K562 (cell line): ENCODE measurements around the gene CRNN. TPM values are rescaled to one million over a fixed set of nuclear protein-coding genes. Genes with fewer than 3 reads are reported as not detected.

Experiments
- ATAC-seq: fragments of 200-7000 bp; cut with Tn5 transposase; 3 replicates; pipeline ENCODE4 v1.9.1; 2020; ENCODE audit warnings: moderate library complexity
- BruUV-seq: library from RNA; stranded (reverse); fragments of 400-500 nt; replicated peaks from 2 replicates; lab custom pipeline; 2021; lab: Mats Ljungman, UMichigan
- CTCF ChIA-PET: fragments of 300-600 bp; formaldehyde crosslinking; extraction: SDS; loops from one replicate; lab custom pipeline; 2021; ENCODE audit warnings: low intra/inter-chr PET ratio; lab: Yijun Ruan, JAX
- POLR2A ChIA-PET: fragments of 300-600, 350-650 bp; sonication (Branson Sonifier 250); formaldehyde crosslinking; extraction: SDS; loops from one replicate; lab custom pipeline; 2021; ENCODE audit warnings: antibody characterized with exemption, inconsistent platforms; lab: Yijun Ruan, JAX
- DNase-seq, 4 experiments: peaks; one replicate each; pipeline versions ENCODE4 v3.0.0 to v3.0.0-alpha.2; 2011 to 2018; ENCODE audit warnings: low spot score in 3 of 4, mixed read lengths in 3 of 4; ENCODE audit errors: extremely low read depth in 1 of 4
- FAIRE-seq: peaks from 2 replicates; lab custom pipeline; 2011; peaks lifted over from hg19 to GRCh38; lab: Jason Lieb, UNC
- H2AFZ ChIP-seq: 2 replicates; pipeline ENCODE4 v1.6.0; 2011; ENCODE audit warnings: low read depth, low read length, control low read depth, inconsistent platforms
- H3K27ac ChIP-seq: fragments of 200-600 bp; 3 replicates; pipeline ENCODE4 v1.8.0; 2011; ENCODE audit warnings: low read depth, mild to moderate bottlenecking, control low read depth, inconsistent platforms, low read length, moderate library complexity, mixed read lengths; ENCODE audit errors: extremely low read depth
- H3K27me3 ChIP-seq, 2 experiments: fragments of 300-600 bp in 1 of 2; 2 replicates in 1 of 2; 3 replicates in 1 of 2; pipeline versions ENCODE4 v1.6.0 to v1.8.0; 2011; ENCODE audit warnings: inconsistent platforms in 2 of 2, low read length in 2 of 2, mild to moderate bottlenecking in 1 of 2, mixed read lengths in 1 of 2, moderate library complexity in 1 of 2; ENCODE audit not compliant: control insufficient read depth in 2 of 2, insufficient read depth in 2 of 2
- H3K36me3 ChIP-seq: fragments of 300-600 bp; 3 replicates; pipeline ENCODE4 v1.8.0; 2011; ENCODE audit warnings: mild to moderate bottlenecking, low read length, inconsistent platforms; ENCODE audit not compliant: control insufficient read depth, insufficient read depth
- H3K4me1 ChIP-seq, 2 experiments: fragments of 200-600 bp in 1 of 2; replicated peaks in 1 of 2; 2 replicates in 1 of 2; 3 replicates in 1 of 2; pipeline versions ENCODE4 v1.5.1 to v1.8.0; 2011; ENCODE audit warnings: inconsistent platforms in 2 of 2, low read length in 2 of 2, mild to moderate bottlenecking in 1 of 2, mixed read lengths in 1 of 2, moderate library complexity in 1 of 2; ENCODE audit not compliant: control insufficient read depth in 2 of 2, insufficient read depth in 2 of 2
- H3K4me2 ChIP-seq: 2 replicates; pipeline ENCODE4 v1.6.1; 2011; ENCODE audit warnings: low read length, control low read depth, inconsistent platforms, mixed read lengths; ENCODE audit not compliant: insufficient read depth
- H3K4me3 ChIP-seq: fragments of 200-600 bp; sonication (generic), shearing (Covaris generic); 2 replicates; pipeline ENCODE4 v1.5.1; 2016; ENCODE audit warnings: control low read depth, inconsistent platforms
- H3K79me2 ChIP-seq: fragments of 200-600 bp; 3 replicates; pipeline ENCODE4 v1.8.0; 2011; ENCODE audit warnings: low read length, inconsistent platforms; ENCODE audit not compliant: control insufficient read depth, insufficient read depth
- H3K9ac ChIP-seq, 2 experiments: 2 replicates each; pipeline versions ENCODE4 v1.6.0 to v1.6.1; 2011; ENCODE audit warnings: low read depth in 2 of 2, low read length in 2 of 2, control low read depth in 1 of 2, inconsistent platforms in 1 of 2, mild to moderate bottlenecking in 1 of 2, mixed read lengths in 1 of 2; ENCODE audit not compliant: insufficient read depth in 1 of 2
- H3K9me1 ChIP-seq: one replicate; pipeline ENCODE4 v1.6.0; 2011; ENCODE audit warnings: inconsistent platforms, mild to moderate bottlenecking, low read length, moderate library complexity; ENCODE audit not compliant: control insufficient read depth, insufficient read depth
- H3K9me3 ChIP-seq: replicated peaks from 2 replicates; pipeline ENCODE4 v1.5.1; 2011; ENCODE audit warnings: low read depth, low read length, inconsistent platforms; ENCODE audit not compliant: control insufficient read depth, insufficient read depth
- H4K20me1 ChIP-seq: replicated peaks from 2 replicates; pipeline ENCODE4 v1.6.1; 2011; ENCODE audit warnings: low read length, inconsistent platforms, mixed read lengths; ENCODE audit not compliant: control insufficient read depth, insufficient read depth
- HNRNPLL ChIP-seq: fragments of 200-400 bp; formaldehyde crosslinking; IDR thresholded peaks from 2 replicates; pipeline ENCODE4 v1.6.1; 2017; ENCODE audit warnings: low read length, low read depth, mild to moderate bottlenecking; ENCODE audit not compliant: poor library complexity, severe bottlenecking
- MAFF ChIP-seq: IDR thresholded peaks from 2 replicates; pipeline ENCODE4 v1.6.1; 2012; ENCODE audit warnings: low read length, improper control_type of control experiment
- RCOR1 ChIP-seq, 2 experiments: IDR thresholded peaks; 2 replicates each; pipeline ENCODE4 v1.6.1; 2012; ENCODE audit warnings: low read depth in 2 of 2, low read length in 2 of 2, borderline replicate concordance in 1 of 2, improper control_type of control experiment in 1 of 2
- U2AF1 ChIP-seq: fragments of 200-400 bp; formaldehyde crosslinking; optimal IDR thresholded peaks from 2 replicates; pipeline ENCODE3; 2017; ENCODE audit warnings: mild to moderate bottlenecking, low read depth, low read length, moderate library complexity
- WHSC1 ChIP-seq: IDR thresholded peaks from one replicate; pipeline ENCODE4 v1.6.1; 2012; ENCODE audit warnings: low read length, control low read depth, inconsistent platforms
- ZNF592 ChIP-seq: fragments of 450-650 bp; IDR thresholded peaks from 2 replicates; pipeline ENCODE4 v1.6.1; 2017; ENCODE audit warnings: antibody characterized with exemption, mild to moderate bottlenecking
- WGBS: fragments of 100-300 bp; shearing (Covaris generic); methylation state at CpG from one replicate; pipeline ENCODE4 v1.1.6; 2016; ENCODE audit warnings: low coverage, mixed read lengths; ENCODE audit not compliant: insufficient coverage; ENCODE audit errors: missing lambda C conversion rate; 5-methylcytosine and 5-hydroxymethylcytosine counted together
- in situ Hi-C: fragments of 300-500 bp; cut with MboI; formaldehyde crosslinking; loops from 4 replicates; pipeline ENCODE4 v1.15.0; 2018; ENCODE audit warnings: inconsistent platforms, mixed read lengths
- intact Hi-C: fragments of 100-400 bp; cut with micrococcal nuclease; formaldehyde crosslinking; loops from 2 replicates; pipeline ENCODE4 v1.14.2; 2022
- polyA plus RNA-seq, 8 experiments: library from polyadenylated mRNA; depleted of rRNA in 4 of 8; stranded (reverse) in 5 of 8; unstranded in 3 of 8; fragments of >200 nt; fragmentation: Nextera tagmentation in 2 of 8; fragmentation: Illumina TruSeq in 1 of 8; extraction: Ambion mirVana in 2 of 8; extraction: Trizol in 1 of 8; gene quantifications; 2 replicates each; pipeline versions ENCODE4 v1.2.1 to v1.2.3, GENCODE V29; 2011 to 2014; ENCODE audit warnings: inconsistent platforms in 1 of 8, missing spikeins in 1 of 8
- total RNA-seq, 7 experiments: library from RNA; depleted of rRNA in 6 of 7; stranded (reverse); fragments of >200 nt in 6 of 7; fragmentation: Illumina TruSeq in 2 of 7; extraction: Trizol in 2 of 7; gene quantifications; 2 replicates each; pipeline versions ENCODE4 v1.2.1 to v1.2.3, GENCODE V29; 2011 to 2021; ENCODE audit warnings: low replicate concordance in 1 of 7
- TF ChIP-seq, protein P1 (sequence below), 2 experiments: IDR thresholded peaks; 2 replicates each; pipeline ENCODE4 v1.6.1; 2011; ENCODE audit warnings: borderline replicate concordance in 1 of 2, control low read depth in 1 of 2, low read depth in 1 of 2, low read length in 1 of 2, mild to moderate bottlenecking in 1 of 2, mixed read lengths in 1 of 2, moderate library complexity in 1 of 2; ENCODE audit not compliant: insufficient read depth in 1 of 2, insufficient read length in 1 of 2, poor library complexity in 1 of 2, severe bottlenecking in 1 of 2; ENCODE audit errors: extremely low read depth in 1 of 2

CRNN gene
- total and polyA plus RNA-seq, 9 of the 15 experiments (the other 6 are each of a cell fraction or from before 2014, with no cell fraction given) = not detected

DNA sequence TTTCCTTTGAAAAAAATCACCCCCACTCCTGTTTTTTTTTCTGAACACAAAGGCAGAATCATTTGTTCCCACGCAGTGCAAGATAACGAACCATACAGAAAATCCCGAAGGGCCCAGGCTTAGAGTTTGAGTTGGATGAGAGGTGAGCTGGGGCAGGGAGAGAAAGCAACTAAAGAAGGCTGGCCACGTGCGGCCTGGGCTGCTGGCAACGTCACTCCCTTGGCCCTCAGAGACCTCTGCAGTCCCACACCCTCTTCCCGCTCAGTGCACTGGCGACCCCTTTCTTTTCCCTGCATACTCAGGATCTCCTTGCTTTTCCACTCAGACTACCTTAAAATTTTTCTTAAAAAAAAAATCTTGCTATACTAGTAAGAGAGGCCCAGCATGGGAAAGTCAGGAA lies 28.2 kb upstream of the CRNN start:
- BruUV-seq = no TSS peak
- no peak overlapping the region for H2AFZ ChIP-seq
- 1% methylated on average over 7 of the region's 8 CpGs for WGBS
- peaks cover 0 to 7% of the 10 kb centered on the region in 2 experiments; a peak in 1 of 5 replicates for H3K27me3 ChIP-seq
- H3K9me3 ChIP-seq = no peaks in the 10 kb centered on the region
- H3K79me2 ChIP-seq = no peaks in the 10 kb centered on the region
- no peak overlapping the region for H3K4me2 ChIP-seq
- no peak overlapping the region for H3K27ac ChIP-seq
- intact Hi-C loops (loop anchor here (5.0 kb wide), 1 partner anchor 45 kb away; no protein-coding TSS in a partner anchor), in situ Hi-C loops (loop anchor here (5.0 kb wide), 2 partner anchors 250 to 390 kb away; no protein-coding TSS in a partner anchor)
- no peaks in the 10 kb centered on the region for H3K9me1 ChIP-seq
- H3K4me1 ChIP-seq = no peaks in the 10 kb centered on the region
- no peaks in the 10 kb centered on the region for H4K20me1 ChIP-seq
- ChIA-PET POLR2A (no interaction called here), CTCF (no interaction called here)
- H3K9ac ChIP-seq = no peak overlapping the region
- H3K36me3 ChIP-seq = no peaks in the 10 kb centered on the region
- ATAC-seq (no peak), DNase-seq (no peak), FAIRE-seq (no peak)
- TF ChIP-seq U2AF1 = no peak
- H3K4me3 ChIP-seq = no peak overlapping the region

GRCh38 chr1:152441756-152442155 lies 27.7 kb upstream of the CRNN start:
- 0% methylated on average over 2 of the region's 2 CpGs for WGBS
- POLR2A ChIA-PET = interaction anchor here (0.6 kb wide), 1 partner anchor 79 kb away, joined by 3 read pairs; no protein-coding TSS in a partner anchor
- Histone ChIP-seq H2AFZ (no peak overlapping the region), H3K27me3 (peaks cover 0 to 7% of the 10 kb centered on the region in 2 experiments; a peak in 1 of 5 replicates), H3K4me3 (no peak overlapping the region), H3K27ac (no peak overlapping the region), H3K79me2 (no peaks in the 10 kb centered on the region), H3K4me2 (no peak overlapping the region), H3K9ac (no peak overlapping the region), H3K36me3 (no peaks in the 10 kb centered on the region), H4K20me1 (no peaks in the 10 kb centered on the region), H3K4me1 (no peaks in the 10 kb centered on the region), H3K9me1 (no peaks in the 10 kb centered on the region), H3K9me3 (no peaks in the 10 kb centered on the region)
- DNase-seq (no peak), ATAC-seq (no peak), FAIRE-seq (no peak)
- intact Hi-C loops (loop anchor here (2.0 to 5.0 kb wide), 2 partner anchors 44 to 253 kb away; no protein-coding TSS in a partner anchor), in situ Hi-C loops (loop anchor here (5.0 kb wide), 2 partner anchors 249 to 389 kb away; no protein-coding TSS in a partner anchor)
- BruUV-seq = no TSS peak
- CTCF ChIA-PET = interaction anchor here (1.1 kb wide), 1 partner anchor 43 kb away, joined by 3 read pairs; no protein-coding TSS in a partner anchor
- TF ChIP-seq, protein P1, sequence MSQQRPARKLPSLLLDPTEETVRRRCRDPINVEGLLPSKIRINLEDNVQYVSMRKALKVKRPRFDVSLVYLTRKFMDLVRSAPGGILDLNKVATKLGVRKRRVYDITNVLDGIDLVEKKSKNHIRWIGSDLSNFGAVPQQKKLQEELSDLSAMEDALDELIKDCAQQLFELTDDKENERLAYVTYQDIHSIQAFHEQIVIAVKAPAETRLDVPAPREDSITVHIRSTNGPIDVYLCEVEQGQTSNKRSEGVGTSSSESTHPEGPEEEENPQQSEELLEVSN (IDR thresholded peaks at IDR 0.05; ENCODE audit: borderline replicate concordance in 1 of 2, extremely low read depth in 1 of 2, insufficient read depth in 1 of 2, insufficient read length in 1 of 2, low read depth in 1 of 2, low read length in 1 of 2, poor library complexity in 1 of 2, severe bottlenecking in 1 of 2) = no peak
- TF ChIP-seq MAFF (no peak), ZNF592 (no peak), RCOR1 (IDR thresholded peaks at IDR 0.05; ENCODE audit: borderline replicate concordance in 1 of 2, low read depth in 2 of 2, low read length in 2 of 2) (no peak), HNRNPLL (no peak), WHSC1 (no peak)
